COLO668 (cell line): ENCODE measurements around the gene DLL4.
"Not testable (repeated sequence)": the region's sequence is repeated elsewhere in the genome, so short reads cannot be mapped to it uniquely, and the experiment has no call there.

Experiments
- DNase-seq: peaks from one replicate; lab custom pipeline; 2025; ENCODE audit not compliant: unreplicated experiment; lab: John Stamatoyannopoulos, UW

DLL4 gene

GRCh38 chr15:40941528-40942336, 12.6 kb downstream of the DLL4 start:
- peak; percentile 97 for DNase-seq

- no peak for DNase-seq
Observed at GRCh38 chr15:40942337-40942854, 13.3 kb downstream of the DLL4 start.

- no peak for DNase-seq
Observed at GRCh38 chr15:40942878-40943277, 13.7 kb downstream of the DLL4 start.

- DNase-seq: no peak
Observed at GRCh38 chr15:40943764-40944365, 14.7 kb downstream of the DLL4 start.

- DNase-seq: no peak
Observed at GRCh38 chr15:40944510-40945296, 15.6 kb downstream of the DLL4 start.

- DNase-seq: no peak
Observed at GRCh38 chr15:40948706-40949473, 19.8 kb downstream of the DLL4 start.

- no peak for DNase-seq
Observed at GRCh38 chr15:40949756-40950207, 20.6 kb downstream of the DLL4 start.

GRCh38 chr15:40951764-40952163, 22.6 kb downstream of the DLL4 start:
- DNase-seq: no peak

GRCh38 chr15:40952301-40952900, 23.3 kb downstream of the DLL4 start:
- DNase-seq: no peak

- DNase-seq: peak; percentile 98
Observed at GRCh38 chr15:40952901-40953712, 24.0 kb downstream of the DLL4 start, which contains the start of gene CHAC1. CHAC1 (plus strand) TSS chr15:40953471; CDS start chr15:40953584, 113 bp downstream.

- DNase-seq: no peak
Observed at GRCh38 chr15:40953713-40954074, 24.6 kb downstream of the DLL4 start.

GRCh38 chr15:40954158-40954848, 25.2 kb downstream of the DLL4 start:
- DNase-seq: not testable (repeated sequence)

- DNase-seq: no peak
Observed at GRCh38 chr15:40955141-40955903, 26.2 kb downstream of the DLL4 start.

GRCh38 chr15:40955930-40956540, 26.9 kb downstream of the DLL4 start:
- no peak for DNase-seq

GRCh38 chr15:40956541-40956982, 27.4 kb downstream of the DLL4 start:
- DNase-seq: no peak

- no peak for DNase-seq
Observed at GRCh38 chr15:40957041-40957555, 28.0 kb downstream of the DLL4 start.

- peak; percentile 63 for DNase-seq
Observed at GRCh38 chr15:40957581-40958051, 28.5 kb downstream of the DLL4 start.
